KBM-7 (cell line): ENCODE measurements around the gene ZDHHC12.

Experiments used
- DNase-seq: peaks from one replicate; pipeline ENCODE4 v3.0.0-alpha.2; 2015
- in situ Hi-C: fragments of 300-500 bp; cut with MboI; formaldehyde crosslinking; loops from 2 replicates; pipeline ENCODE4 v1.14.3; 2020; ENCODE audit warnings: low sequenced_read_pairs, low pct_unique_long_range_greater_than_20kb, mixed read lengths

ZDHHC12 gene

DNA sequence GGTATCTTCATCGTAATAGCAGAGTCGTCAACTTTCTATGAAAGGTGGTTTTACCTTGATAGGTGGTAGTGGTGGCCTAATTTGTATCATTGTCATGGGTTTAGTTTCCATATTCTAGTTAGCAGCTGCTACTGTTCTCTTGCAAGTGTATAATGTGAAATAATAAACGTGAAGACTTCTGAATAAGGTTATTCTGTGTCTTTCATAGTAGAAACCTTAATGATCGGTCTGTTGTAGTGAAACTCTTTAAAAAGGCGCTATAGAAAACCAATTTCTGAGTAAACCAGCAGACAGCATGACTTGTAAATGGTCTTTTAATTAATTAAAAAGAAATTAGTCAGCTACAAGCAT lies 33.3 kb downstream of the ZDHHC12 start:
- in situ Hi-C loops: no loop called here
- no peak for DNase-seq

GRCh38 chr9:128689820-128690683 lies 33.9 kb downstream of the ZDHHC12 start:
- in situ Hi-C loops: no loop called here

GRCh38 chr9:128689293-128689774 lies 34.6 kb downstream of the ZDHHC12 start:
- no peak for DNase-seq
- in situ Hi-C loops: no loop called here

More at GRCh38 chr9:128689820-128690683, 33.9 kb downstream of the ZDHHC12 start:
- DNase-seq: peak; percentile 30

DNA sequence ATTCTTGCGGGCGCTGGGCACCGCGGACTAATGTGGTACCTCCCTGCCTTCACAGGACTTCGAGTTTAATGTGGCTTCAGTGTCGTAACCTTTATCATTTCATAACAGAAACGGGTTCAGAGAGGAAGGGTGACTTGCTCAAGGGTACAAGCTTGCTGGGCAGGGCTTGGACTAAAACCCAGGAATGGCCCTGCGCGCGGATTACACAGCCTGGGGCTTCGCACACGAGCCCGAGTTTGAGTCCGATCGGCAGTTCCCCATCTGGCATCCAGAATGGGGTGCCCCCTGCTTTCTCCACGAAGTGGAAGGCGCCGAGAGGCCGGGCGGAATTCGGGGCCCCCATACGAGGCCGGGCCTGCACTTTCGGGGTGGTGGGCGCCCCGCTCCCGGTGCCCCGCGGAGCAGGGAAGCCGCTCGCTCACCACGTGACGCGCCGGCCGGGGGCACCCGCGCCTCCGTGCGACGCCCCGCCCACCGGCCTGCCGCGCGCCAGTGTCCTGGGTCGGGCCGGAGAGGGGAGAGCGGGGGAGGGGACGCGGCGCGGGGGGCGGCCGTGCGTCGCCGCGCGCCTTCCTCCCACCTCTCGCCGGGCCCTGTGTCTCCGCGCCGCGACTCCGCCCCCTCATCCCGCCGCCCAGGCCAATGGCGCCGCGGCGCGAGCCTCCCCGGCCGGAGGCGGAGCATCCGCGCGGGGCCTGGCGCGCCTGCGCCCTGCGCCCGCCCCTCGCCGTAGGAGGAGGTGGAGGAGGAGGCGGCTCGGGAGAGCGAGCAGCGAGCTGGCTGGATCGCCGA lies 35.2 kb downstream of the ZDHHC12 start, which contains the start of gene SET:
Gene SET (plus strand): TSS at position 722 of the 792 bp plus-strand sequence. CDS start 361 bp downstream, outside the sequence.
- peak; percentile 88 for DNase-seq
- in situ Hi-C loops: no loop called here

- in situ Hi-C loops: no loop called here
- no peak for DNase-seq
Observed at GRCh38 chr9:128687453-128687852, 36.5 kb downstream of the ZDHHC12 start.

- in situ Hi-C loops: no loop called here
- peak; percentile 46 for DNase-seq
Observed at GRCh38 chr9:128685636-128686489, 38.1 kb downstream of the ZDHHC12 start.

DNA sequence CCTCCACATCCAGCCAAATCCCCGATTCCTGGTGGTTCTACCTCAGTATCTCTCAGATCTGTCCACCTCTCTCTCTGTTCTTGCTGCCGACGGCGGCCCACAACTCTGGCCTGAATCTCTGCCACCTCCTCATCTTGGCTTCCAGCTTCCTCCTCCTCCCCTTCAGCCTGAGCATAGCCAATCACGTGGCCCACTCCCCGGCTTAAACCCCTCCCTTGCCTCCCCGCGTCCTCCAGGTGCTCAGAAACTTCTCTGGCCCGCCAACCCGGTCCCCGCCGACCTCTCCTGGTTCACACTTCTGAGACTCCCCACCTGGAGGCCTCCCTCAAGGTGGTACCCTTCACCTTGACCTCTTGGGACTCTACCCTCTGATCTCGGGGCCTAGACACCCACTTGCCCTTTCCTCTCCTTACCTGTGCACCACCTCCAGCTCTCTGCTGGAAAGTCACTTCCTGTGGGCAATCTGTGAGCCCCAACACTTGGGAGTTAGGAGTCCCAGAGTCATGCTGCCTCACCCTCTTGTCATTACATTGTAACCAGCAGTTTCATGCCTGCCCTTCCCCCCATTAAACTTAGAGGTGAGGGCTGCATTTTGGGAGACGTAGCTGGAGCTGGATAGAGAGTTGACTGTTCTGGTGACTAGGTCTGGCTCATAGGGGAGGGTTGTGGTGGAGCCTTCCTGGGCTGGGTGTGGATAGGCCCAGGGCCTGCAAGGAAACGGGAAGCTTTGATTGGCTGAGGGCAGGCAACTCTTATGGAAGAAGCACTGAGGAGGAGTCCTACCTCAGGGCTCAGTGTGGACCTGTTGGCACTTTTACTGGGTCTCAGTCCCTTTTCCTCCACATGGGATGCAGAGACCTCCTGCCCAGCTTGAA lies 39.4 kb downstream of the ZDHHC12 start:
- peak; percentile 81 for DNase-seq
- in situ Hi-C loops: no loop called here

DNA sequence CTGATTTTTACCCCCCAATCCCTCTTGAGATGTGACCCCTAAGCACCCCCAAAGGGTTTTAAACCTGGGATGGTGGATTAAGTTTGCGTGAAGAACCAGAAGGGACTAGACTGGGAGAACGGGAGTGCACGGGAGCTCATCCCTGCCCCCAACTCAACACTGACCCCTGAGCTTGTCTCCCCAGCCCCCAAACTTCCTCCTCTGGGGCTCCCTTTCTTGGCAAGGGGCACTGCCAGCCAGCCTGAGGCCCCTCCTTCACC lies 39.9 kb downstream of the ZDHHC12 start:
- DNase-seq: no peak
- in situ Hi-C loops: no loop called here

- in situ Hi-C loops: no loop called here
- peak; percentile 71 for DNase-seq
Observed at GRCh38 chr9:128683340-128684064, 40.4 kb downstream of the ZDHHC12 start.

- in situ Hi-C loops: no loop called here
- no peak for DNase-seq
Observed at GRCh38 chr9:128677794-128678193, 46.1 kb downstream of the ZDHHC12 start.

DNA sequence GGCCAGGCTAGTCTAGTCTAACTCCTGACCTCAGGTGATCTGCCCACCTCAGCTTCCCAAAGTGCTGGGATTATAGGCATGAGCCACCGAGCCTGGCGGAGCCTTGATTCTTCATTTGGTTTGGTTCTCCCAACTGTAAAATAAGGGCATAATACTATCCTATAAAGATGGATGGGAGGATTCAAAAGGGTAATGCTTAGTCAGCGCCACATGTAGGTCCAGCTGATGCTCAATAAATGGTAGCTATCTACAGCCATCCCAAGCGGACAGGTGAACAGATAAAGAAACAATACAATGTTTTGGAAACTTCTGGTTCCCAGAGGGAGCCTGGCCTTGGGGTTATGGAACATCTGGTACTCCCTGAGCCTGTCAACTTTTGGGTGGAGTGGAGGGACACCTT lies 48.5 kb downstream of the ZDHHC12 start:
- DNase-seq: no peak
- in situ Hi-C loops: no loop called here
